Measurements from ENCODE around the gene GNG3.

DNA sequence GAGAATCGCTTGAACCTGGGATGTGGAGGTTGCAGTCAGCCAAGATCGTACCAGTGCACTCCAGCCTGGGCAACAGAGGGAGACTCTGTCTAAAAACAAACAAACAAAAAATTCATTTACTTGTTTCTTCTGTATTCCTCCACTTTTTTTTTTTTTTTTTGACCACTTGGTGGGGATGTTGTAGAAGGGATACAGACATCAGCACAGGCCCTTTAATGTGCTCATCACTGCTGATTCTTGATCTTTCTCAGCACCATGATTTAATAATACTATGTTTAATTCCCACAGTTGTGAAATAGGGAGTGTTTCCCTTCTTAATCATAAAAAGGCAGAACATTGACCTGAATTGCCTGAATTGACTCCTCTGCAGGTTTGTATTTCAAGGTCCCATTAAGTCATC, 25.4 kb downstream of the GNG3 start:
- TF ChIP-seq, protein P1, sequence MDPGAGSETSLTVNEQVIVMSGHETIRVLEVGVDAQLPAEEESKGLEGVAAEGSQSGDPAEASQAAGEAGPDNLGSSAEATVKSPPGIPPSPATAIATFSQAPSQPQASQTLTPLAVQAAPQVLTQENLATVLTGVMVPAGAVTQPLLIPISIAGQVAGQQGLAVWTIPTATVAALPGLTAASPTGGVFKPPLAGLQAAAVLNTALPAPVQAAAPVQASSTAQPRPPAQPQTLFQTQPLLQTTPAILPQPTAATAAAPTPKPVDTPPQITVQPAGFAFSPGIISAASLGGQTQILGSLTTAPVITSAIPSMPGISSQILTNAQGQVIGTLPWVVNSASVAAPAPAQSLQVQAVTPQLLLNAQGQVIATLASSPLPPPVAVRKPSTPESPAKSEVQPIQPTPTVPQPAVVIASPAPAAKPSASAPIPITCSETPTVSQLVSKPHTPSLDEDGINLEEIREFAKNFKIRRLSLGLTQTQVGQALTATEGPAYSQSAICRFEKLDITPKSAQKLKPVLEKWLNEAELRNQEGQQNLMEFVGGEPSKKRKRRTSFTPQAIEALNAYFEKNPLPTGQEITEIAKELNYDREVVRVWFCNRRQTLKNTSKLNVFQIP (CRISPR knock-in tag; IDR thresholded peaks at IDR 0.05; ENCODE audit: borderline replicate concordance, low read depth), result no peak
- no peak for TF ChIP-seq ARNTL (CRISPR knock-in tag; IDR thresholded peaks at IDR 0.05; ENCODE audit: borderline replicate concordance, low read depth)
- no peak for TF ChIP-seq ZNF8 (CRISPR knock-in tag; IDR thresholded peaks at IDR 0.05)
- no peak for TF ChIP-seq BACH2 (CRISPR knock-in tag; IDR thresholded peaks at IDR 0.05; ENCODE audit: borderline replicate concordance)
- TF ChIP-seq, protein P2, sequence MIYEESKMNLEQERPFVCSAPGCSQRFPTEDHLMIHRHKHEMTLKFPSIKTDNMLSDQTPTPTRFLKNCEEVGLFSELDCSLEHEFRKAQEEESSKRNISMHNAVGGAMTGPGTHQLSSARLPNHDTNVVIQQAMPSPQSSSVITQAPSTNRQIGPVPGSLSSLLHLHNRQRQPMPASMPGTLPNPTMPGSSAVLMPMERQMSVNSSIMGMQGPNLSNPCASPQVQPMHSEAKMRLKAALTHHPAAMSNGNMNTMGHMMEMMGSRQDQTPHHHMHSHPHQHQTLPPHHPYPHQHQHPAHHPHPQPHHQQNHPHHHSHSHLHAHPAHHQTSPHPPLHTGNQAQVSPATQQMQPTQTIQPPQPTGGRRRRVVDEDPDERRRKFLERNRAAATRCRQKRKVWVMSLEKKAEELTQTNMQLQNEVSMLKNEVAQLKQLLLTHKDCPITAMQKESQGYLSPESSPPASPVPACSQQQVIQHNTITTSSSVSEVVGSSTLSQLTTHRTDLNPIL (CRISPR knock-in tag; IDR thresholded peaks at IDR 0.05; ENCODE audit: low read depth), result no peak
- TF ChIP-seq, protein P3, sequence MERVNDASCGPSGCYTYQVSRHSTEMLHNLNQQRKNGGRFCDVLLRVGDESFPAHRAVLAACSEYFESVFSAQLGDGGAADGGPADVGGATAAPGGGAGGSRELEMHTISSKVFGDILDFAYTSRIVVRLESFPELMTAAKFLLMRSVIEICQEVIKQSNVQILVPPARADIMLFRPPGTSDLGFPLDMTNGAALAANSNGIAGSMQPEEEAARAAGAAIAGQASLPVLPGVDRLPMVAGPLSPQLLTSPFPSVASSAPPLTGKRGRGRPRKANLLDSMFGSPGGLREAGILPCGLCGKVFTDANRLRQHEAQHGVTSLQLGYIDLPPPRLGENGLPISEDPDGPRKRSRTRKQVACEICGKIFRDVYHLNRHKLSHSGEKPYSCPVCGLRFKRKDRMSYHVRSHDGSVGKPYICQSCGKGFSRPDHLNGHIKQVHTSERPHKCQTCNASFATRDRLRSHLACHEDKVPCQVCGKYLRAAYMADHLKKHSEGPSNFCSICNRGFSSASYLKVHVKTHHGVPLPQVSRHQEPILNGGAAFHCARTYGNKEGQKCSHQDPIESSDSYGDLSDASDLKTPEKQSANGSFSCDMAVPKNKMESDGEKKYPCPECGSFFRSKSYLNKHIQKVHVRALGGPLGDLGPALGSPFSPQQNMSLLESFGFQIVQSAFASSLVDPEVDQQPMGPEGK (CRISPR knock-in tag; IDR thresholded peaks at IDR 0.05; ENCODE audit: borderline replicate concordance), result no peak
- TF ChIP-seq ZFP3 (CRISPR knock-in tag; IDR thresholded peaks at IDR 0.05), result no peak
- no peak for TF ChIP-seq RARB (CRISPR knock-in tag; IDR thresholded peaks at IDR 0.05)

All from SK-N-SH treated with all-trans-retinoic acid at 6 μM for 48 hours (cell line).